MCF 10A (cell line): ENCODE measurements around the gene PIGZ. TPM values are rescaled to one million over a fixed set of nuclear protein-coding genes. Genes with fewer than 3 reads are reported as not detected.
A peak's percentile ranks its signal among the peaks of the same experiment; 100 is the strongest.

Source experiments
- BruUV-seq: library from RNA; stranded (reverse); fragments of 400-500 nt; replicated peaks from 2 replicates; lab custom pipeline; 2021; lab: Mats Ljungman, UMichigan
- CTCF ChIA-PET: fragments of 300-600 bp; sonication (Branson Sonifier 250); formaldehyde crosslinking; extraction: SDS; loops from one replicate; lab custom pipeline; 2021; ENCODE audit warnings: antibody characterized with exemption, inconsistent platforms; lab: Yijun Ruan, JAX
- POLR2A ChIA-PET: fragments of 300-600, 350-650 bp; sonication (Branson Sonifier 250); formaldehyde crosslinking; extraction: SDS; loops from one replicate; lab custom pipeline; 2020; ENCODE audit warnings: antibody characterized with exemption, inconsistent platforms; lab: Yijun Ruan, JAX
- DNase-seq: peaks from one replicate; pipeline ENCODE4 v3.0.0-alpha.2; 2018; ENCODE audit not compliant: unreplicated experiment
- H3K27ac Mint-ChIP-seq: one replicate; pipeline ENCODE4 v1.8.0; 2022; ENCODE audit warnings: mild to moderate bottlenecking, low read depth, mixed read lengths; ENCODE audit not compliant: unreplicated experiment
- H3K27me3 Mint-ChIP-seq: one replicate; pipeline ENCODE4 v1.8.0; 2022; ENCODE audit warnings: mixed read lengths; ENCODE audit not compliant: insufficient read depth, unreplicated experiment
- H3K36me3 Mint-ChIP-seq: one replicate; pipeline ENCODE4 v1.8.0; 2022; ENCODE audit warnings: mild to moderate bottlenecking, moderate library complexity, mixed read lengths; ENCODE audit not compliant: insufficient read depth, unreplicated experiment
- H3K4me1 Mint-ChIP-seq: one replicate; pipeline ENCODE4 v1.8.0; 2022; ENCODE audit warnings: mixed read lengths; ENCODE audit not compliant: insufficient read depth, unreplicated experiment
- H3K4me3 Mint-ChIP-seq: one replicate; pipeline ENCODE4 v1.8.0; 2022; ENCODE audit warnings: mild to moderate bottlenecking, moderate library complexity, mixed read lengths; ENCODE audit not compliant: unreplicated experiment
- H3K9me3 Mint-ChIP-seq: one replicate; pipeline ENCODE4 v1.8.0; 2022; ENCODE audit warnings: mixed read lengths; ENCODE audit not compliant: unreplicated experiment
- CTCF ChIP-seq: fragments of 200-600 bp; IDR thresholded peaks from one replicate; pipeline ENCODE4 v1.8.0; 2022; ENCODE audit warnings: antibody characterized with exemption, mild to moderate bottlenecking; ENCODE audit not compliant: unreplicated experiment
- intact Hi-C: fragments of 100-400 bp; cut with micrococcal nuclease; formaldehyde crosslinking; loops from 2 replicates; pipeline ENCODE4 v1.14.1; 2022
- total RNA-seq: library from RNA; stranded (reverse); gene quantifications from 2 replicates; pipeline ENCODE4 v1.2.3, GENCODE V29; 2022

The PIGZ gene
- total RNA-seq, 1 experiment from 2014 or later = 5.2 TPM

- no TSS peak for BruUV-seq
- Mint-ChIP-seq H3K27ac (no peak overlapping the region), H3K4me3 (no peak overlapping the region), H3K36me3 (no peaks in the 10 kb centered on the region), H3K4me1 (no peaks in the 10 kb centered on the region), H3K27me3 (no peaks in the 10 kb centered on the region), H3K9me3 (no peaks in the 10 kb centered on the region)
- ChIA-PET CTCF (no interaction called here), POLR2A (interaction anchor here (0.9 kb wide), 1 partner anchor 18 kb away, joined by 3 read pairs; no protein-coding TSS in a partner anchor)
- no peak for DNase-seq
- no peak for TF ChIP-seq CTCF
- intact Hi-C loops = no loop called here
Observed at GRCh38 chr3:196975349-196975748, 6.7 kb upstream of the PIGZ start.

GRCh38 chr3:196974661-196975060 lies 6.0 kb upstream of the PIGZ start:
- intact Hi-C loops = no loop called here
- Mint-ChIP-seq H3K4me3 (no peak overlapping the region), H3K4me1 (no peaks in the 10 kb centered on the region), H3K27me3 (no peaks in the 10 kb centered on the region), H3K9me3 (no peaks in the 10 kb centered on the region), H3K27ac (no peak overlapping the region), H3K36me3 (no peaks in the 10 kb centered on the region)
- POLR2A ChIA-PET = no interaction called here
- no TSS peak for BruUV-seq
- CTCF ChIA-PET = interaction anchor here (0.6 kb wide), 1 partner anchor 41 kb away, joined by 3 read pairs; no protein-coding TSS in a partner anchor
- no peak for TF ChIP-seq CTCF
- no peak for DNase-seq

- DNase-seq = peak; percentile 25
- Mint-ChIP-seq H3K27me3 (no peaks in the 10 kb centered on the region), H3K4me1 (no peaks in the 10 kb centered on the region), H3K4me3 (no peak overlapping the region), H3K9me3 (no peaks in the 10 kb centered on the region), H3K36me3 (no peaks in the 10 kb centered on the region), H3K27ac (no peak overlapping the region)
- intact Hi-C loops = loop anchor here (2.0 kb wide), 1 partner anchor 362 kb away; no protein-coding TSS in a partner anchor
- no peak for TF ChIP-seq CTCF
- POLR2A ChIA-PET = interaction anchor here (3.8 kb wide), 1 partner anchor 29 kb away, joined by 30 read pairs; the partner anchor contains the start of gene NCBP2
- BruUV-seq = no TSS peak
- CTCF ChIA-PET = interaction anchor here (0.6 to 1.7 kb wide), 12 partner anchors 8 to 539 kb away, joined by 3 to 9 read pairs (median 4); partner anchors contain the start of gene NCBP2
Observed at GRCh38 chr3:196971094-196971698, 2.6 kb upstream of the PIGZ start.

GRCh38 chr3:196970547-196971093 lies 2.0 kb upstream of the PIGZ start:
- DNase-seq = no peak
- no peak overlapping the region for H3K27ac Mint-ChIP-seq
- intact Hi-C loops = loop anchor here (2.0 kb wide), 1 partner anchor 362 kb away; no protein-coding TSS in a partner anchor

More at GRCh38 chr3:196970547-196971093, 2.0 kb upstream of the PIGZ start:
- no TSS peak for BruUV-seq
- Mint-ChIP-seq H3K36me3 (no peaks in the 10 kb centered on the region), H3K9me3 (no peaks in the 10 kb centered on the region), H3K4me1 (no peaks in the 10 kb centered on the region), H3K27me3 (no peaks in the 10 kb centered on the region), H3K4me3 (peak overlapping the region; percentile 68)
- ChIA-PET CTCF (interaction anchor here (0.6 to 1.7 kb wide), 10 partner anchors 9 to 539 kb away, joined by 3 to 6 read pairs (median 4); partner anchors contain the start of gene NCBP2), POLR2A (interaction anchor here (3.8 kb wide), 1 partner anchor 28 kb away, joined by 30 read pairs; the partner anchor contains the start of gene NCBP2)
- TF ChIP-seq CTCF = no peak
